NCI-H1048 (cell line): Measurements from ENCODE around the gene PPP3CB.

Experiments
- DNase-seq: peaks from one replicate; lab custom pipeline; 2025; lab: John Stamatoyannopoulos, UW

The PPP3CB gene

DNA sequence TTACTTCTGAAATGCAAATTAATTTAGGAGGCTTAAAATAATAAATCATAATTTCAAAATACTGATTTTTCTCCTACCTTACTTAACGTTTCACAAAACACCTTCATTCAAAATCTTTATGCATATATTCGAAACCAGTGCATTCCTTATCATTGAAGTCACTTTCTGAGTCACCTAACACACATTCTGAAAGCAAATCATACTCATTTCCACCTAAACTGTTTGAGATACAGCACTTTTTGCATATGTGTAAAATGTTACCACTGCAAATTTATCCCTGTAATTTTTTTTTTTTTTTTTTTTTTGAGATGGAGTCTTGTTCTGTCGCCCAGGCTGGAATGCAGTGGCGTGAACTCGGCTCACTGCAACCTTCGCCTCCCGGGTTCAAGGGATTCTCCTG is 15.7 kb downstream of the PPP3CB start:
- DNase-seq, result no peak

- DNase-seq, result no peak
These were observed 17.2 kb downstream of the PPP3CB start for GRCh38 chr10:73478636-73479035.

DNA sequence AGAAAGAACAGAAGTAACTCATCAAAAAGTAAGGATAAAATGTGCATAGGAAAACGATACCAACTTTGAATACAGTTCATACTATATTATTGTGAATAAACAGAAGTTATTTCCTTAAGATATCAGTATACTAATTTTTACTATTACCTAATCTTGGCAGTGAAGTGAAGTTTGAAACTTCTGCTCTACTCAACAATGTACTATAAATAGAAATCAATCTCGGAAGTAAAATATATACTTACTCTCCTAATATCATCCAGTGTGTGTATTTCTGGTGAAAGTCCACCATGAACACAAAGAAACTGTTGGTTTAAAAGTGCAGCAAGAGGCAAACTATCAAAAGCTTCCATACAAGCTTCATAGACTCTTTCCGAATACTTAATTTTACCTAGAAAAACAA is 24.6 kb downstream of the PPP3CB start:
- DNase-seq, result no peak

GRCh38 chr10:73469579-73469978 is 26.2 kb downstream of the PPP3CB start:
- no peak for DNase-seq

- DNase-seq, result no peak
These were observed 28.6 kb downstream of the PPP3CB start for GRCh38 chr10:73467206-73467605.

- DNase-seq, result no peak
These were observed 29.7 kb downstream of the PPP3CB start for GRCh38 chr10:73465978-73466726.

GRCh38 chr10:73460897-73461296 is 34.9 kb downstream of the PPP3CB start:
- DNase-seq, result no peak

GRCh38 chr10:73459683-73460314 is 36.0 kb downstream of the PPP3CB start:
- no peak for DNase-seq

- no peak for DNase-seq
These were observed 39.5 kb downstream of the PPP3CB start for GRCh38 chr10:73456187-73456890.

GRCh38 chr10:73449113-73449512 is 46.7 kb downstream of the PPP3CB start:
- no peak for DNase-seq

- no peak for DNase-seq
These were observed 47.4 kb downstream of the PPP3CB start for GRCh38 chr10:73448384-73448783.

DNA sequence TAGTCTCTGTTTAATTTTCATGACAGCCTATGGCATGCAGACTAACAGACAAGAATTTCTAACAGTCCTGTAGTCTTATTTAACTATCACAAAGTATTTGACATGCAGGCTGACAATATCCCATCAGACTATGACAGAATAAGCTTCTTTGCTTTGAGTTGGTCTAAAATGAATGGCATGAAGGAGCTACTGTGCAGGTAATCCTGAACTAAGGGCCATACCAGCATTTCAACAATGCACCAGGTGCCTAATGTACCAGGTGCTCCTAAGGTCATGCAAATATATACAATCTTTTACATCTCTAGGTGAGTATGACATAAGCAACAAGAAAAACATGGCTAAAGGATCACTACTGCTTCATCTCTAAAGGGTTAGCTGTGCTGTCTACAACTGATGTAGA is 48.9 kb downstream of the PPP3CB start:
- DNase-seq, result no peak

DNA sequence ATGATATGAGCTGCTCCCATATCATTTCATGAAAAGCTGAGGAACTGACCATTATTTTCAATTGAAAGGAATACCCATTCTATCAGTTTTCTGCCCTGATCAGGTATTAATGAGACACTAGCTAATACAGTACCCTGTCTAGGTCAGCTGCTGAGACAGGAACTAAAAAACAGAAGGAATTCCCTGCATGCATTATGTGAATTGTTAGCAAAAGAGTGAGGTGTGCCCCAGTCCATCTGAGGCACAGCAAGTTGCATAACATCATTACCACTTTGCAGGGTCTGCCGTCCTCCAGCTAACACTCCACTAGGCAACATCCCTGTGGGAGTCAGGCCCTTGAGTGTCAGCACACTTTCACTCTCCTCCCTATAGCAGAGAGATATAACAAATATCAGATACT is 51.4 kb downstream of the PPP3CB start:
- no peak for DNase-seq

DNA sequence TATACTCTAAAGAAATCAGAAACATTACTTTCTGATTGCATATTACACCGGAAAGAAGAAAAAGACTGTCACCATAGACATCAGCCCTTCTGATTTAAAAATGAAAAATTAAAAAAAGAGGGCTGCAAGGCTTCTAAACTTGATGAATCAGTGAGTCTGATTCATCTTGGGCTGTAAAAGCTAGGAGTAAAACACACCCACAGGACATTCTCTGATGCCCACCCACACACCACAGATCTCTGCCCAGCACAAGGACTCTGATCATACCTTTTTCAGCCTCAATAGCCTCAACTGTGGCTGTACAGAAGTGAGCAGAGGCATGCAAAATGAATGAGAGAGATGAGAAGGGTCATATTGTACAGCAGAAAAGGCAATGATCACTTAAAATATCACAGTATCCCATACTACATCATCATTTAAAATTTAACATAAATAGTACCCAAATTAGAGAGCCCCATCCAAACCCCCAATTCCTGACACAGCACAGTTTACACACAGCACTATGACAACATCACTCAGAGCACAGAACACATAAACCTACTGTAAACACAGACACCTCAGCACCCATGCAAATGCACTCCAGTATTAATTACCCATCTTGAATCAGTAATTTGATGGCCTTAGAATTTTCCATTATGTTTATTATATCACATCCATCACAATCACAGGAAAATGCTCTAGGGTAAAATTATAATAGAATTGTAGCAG is 56.1 kb downstream of the PPP3CB start:
- no peak for DNase-seq

DNA sequence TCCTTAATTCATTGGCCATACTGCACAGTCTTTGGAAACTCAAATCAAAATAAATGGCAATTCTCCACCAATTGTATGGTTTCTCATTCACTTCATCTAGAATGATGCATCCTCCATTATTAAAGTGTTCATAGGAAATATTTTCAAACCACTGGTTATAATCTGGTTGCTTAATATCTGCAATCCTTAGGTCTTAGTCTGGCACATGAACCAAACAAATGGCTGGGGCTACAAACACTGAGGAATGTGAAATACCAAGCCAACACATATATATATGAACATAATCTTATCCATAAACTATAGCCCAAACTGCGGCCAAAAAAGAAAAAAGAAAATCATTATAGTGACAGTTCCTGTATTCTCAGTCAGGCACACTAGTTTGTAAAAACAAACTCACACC is 56.8 kb downstream of the PPP3CB start:
- DNase-seq, result no peak

- no peak for DNase-seq
These were observed 62.3 kb downstream of the PPP3CB start, which contains the start of gene MSS51 for GRCh38 chr10:73433538-73433867. Gene MSS51 (minus strand): TSS chr10:73433561. CDS start chr10:73428284, 5,277 bp downstream.

GRCh38 chr10:73432646-73433537 is 62.9 kb downstream of the PPP3CB start:
- DNase-seq, result no peak

DNA sequence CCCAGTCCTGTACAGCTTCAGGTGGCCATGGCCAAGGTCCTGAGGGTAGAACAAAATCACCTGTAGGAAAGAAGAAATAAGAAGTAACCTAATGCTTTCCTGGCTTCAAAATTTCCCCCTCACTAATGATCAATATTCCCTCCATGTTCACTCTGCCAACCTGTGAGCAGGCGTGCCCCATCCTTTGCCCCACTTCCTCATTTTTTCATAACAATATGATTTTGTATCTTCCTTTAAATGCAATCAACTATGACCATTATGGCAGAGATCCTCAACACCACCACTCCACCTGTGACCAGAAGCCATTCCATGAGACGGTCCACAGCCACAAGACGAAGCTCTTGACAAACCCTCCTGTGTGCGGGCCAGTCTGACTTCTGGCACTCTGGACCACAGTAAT is 69.5 kb downstream of the PPP3CB start:
- DNase-seq, result no peak

- no peak for DNase-seq
These were observed 71.3 kb downstream of the PPP3CB start for GRCh38 chr10:73424478-73424877.

DNA sequence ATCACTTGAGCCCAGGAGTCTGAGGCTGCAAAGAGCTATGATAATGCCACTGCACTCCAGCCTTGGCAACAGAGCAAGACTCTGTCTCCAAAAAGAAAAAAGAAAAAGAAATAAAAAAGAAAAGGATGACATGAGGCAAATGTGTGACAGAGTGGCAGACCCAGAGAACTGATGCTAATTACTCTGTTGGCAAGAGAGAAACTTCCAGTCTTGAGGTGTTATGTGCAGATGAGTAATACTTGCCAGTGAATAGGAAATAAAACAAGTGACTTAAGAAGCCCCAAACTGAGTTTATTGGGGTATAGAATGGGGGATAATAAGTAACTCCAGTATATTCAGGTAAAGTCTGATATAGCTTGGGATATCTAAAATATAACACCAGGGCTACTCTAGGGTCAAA is 72.5 kb downstream of the PPP3CB start:
- no peak for DNase-seq

DNA sequence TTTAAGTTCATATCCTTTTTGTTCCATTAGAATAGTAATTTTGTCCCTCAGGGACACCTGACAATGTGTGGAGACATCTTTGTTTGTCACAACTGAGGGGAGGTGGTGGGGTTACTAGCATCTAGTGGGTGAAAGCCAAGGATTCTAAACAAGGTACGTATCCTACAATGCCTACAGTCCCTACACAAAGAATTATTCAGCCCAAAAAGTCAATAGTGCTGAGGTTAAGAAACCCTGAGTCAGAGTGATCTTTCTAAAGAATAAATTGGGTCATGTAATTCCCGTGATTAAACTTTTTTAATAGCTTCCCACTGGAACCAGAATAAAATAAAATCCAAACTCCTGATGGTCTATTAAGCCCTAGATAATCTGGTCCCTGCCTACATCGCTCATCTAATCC is 79.3 kb downstream of the PPP3CB start:
- DNase-seq, result no peak
